Measurements from ENCODE around the gene ZNF804A.
A peak's percentile ranks its signal among the peaks of the same experiment; 100 is the strongest.

ZNF804A gene

DNA sequence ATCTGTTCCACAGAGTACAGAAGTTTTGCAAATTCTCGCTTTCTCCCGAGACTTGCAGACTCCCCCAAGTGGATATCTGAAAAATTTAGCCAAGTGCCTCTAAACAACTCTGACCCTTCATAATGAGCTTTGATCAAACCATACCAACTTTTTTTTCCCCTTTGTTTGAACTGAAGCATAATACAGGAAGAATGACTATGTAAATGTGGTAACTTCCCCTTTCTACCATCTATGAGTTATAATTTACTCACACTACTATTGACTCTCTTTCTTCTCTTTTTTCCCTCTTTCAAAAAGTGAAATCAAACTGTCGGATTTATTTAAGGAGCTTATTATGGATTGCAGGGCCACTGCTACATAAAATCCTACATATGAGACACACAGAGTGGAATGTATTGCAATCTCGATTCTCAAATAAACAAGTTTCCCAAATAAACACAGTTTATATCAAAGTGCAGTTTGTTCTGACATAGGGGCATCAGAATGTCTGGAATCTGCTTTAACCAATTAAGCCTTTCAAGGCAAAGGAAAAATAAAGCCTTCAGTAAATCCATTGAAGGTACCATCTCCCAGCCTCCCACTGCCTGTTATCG lies 1.4 kb upstream of the ZNF804A start:
- TF ChIP-seq CTCF (IDR thresholded peaks at IDR 0.05; ENCODE audit: low read depth, low read length), result peak; percentile 57
- no peak for TF ChIP-seq POLR2A (IDR thresholded peaks at IDR 0.05; ENCODE audit: extremely low read depth, insufficient read length)
- peak; percentile 22; the same call in 1 of the 2 replicates for TF ChIP-seq MYC (IDR thresholded peaks at IDR 0.05; ENCODE audit: low read depth, low read length)
- TF ChIP-seq, protein P1, sequence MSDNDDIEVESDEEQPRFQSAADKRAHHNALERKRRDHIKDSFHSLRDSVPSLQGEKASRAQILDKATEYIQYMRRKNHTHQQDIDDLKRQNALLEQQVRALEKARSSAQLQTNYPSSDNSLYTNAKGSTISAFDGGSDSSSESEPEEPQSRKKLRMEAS (IDR thresholded peaks at IDR 0.05; ENCODE audit: low read depth, low read length), result no peak
- peak; percentile 94 for DNase-seq (ENCODE audit: low read depth)
- H3K4me3 ChIP-seq (ENCODE audit: low read depth, low read length), result peak overlapping the region; percentile 86

DNA sequence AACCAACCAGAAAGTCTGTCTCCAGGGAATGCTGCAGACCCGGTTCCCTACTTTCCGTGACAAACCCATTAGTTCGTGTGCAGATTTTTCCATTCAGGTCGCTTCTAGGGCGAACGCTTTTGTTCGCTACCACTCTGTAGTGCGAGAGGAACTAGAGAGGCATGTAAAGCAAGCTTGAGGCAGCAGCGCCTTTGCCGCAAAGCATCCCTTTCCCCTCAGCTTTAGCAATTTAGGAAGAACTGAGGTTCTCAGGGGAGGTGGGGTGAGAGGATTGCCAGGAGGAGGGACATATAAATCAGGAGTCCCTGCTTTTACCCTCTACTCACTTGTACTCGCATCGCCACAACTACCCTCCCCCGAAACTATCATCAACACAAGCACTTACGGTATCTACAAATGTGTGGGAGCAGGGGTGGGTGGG lies 748 bp upstream of the ZNF804A start:
- DNase-seq (ENCODE audit: low read depth), result peak; percentile 94
- TF ChIP-seq, protein P1 (IDR thresholded peaks at IDR 0.05; ENCODE audit: low read depth, low read length), result no peak
- TF ChIP-seq POLR2A (IDR thresholded peaks at IDR 0.05; ENCODE audit: extremely low read depth, insufficient read length) (peak; percentile 48), MYC (IDR thresholded peaks at IDR 0.05; ENCODE audit: low read depth, low read length) (peak; percentile 18; the same call in 1 of the 2 replicates)
- peak overlapping the region; percentile 86 for H3K4me3 ChIP-seq (ENCODE audit: low read depth, low read length)

GRCh38 chr2:184598002-184598315 lies 370 bp upstream of the ZNF804A start:
- no peak for TF ChIP-seq MYC (IDR thresholded peaks at IDR 0.05; ENCODE audit: low read depth, low read length)
- TF ChIP-seq, protein P1 (IDR thresholded peaks at IDR 0.05; ENCODE audit: low read depth, low read length), result no peak
- TF ChIP-seq CTCF (IDR thresholded peaks at IDR 0.05; ENCODE audit: low read depth, low read length), result no peak
- TF ChIP-seq POLR2A (IDR thresholded peaks at IDR 0.05; ENCODE audit: extremely low read depth, insufficient read length), result no peak
- no peak for DNase-seq (ENCODE audit: low read depth)
- H3K4me3 ChIP-seq (ENCODE audit: low read depth, low read length), result peak overlapping the region; percentile 86

GRCh38 chr2:184599054-184599871 lies 934 bp downstream of the ZNF804A start:
- TF ChIP-seq MYC (IDR thresholded peaks at IDR 0.05; ENCODE audit: low read depth, low read length), result peak; percentile 97
- no peak for TF ChIP-seq CTCF (IDR thresholded peaks at IDR 0.05; ENCODE audit: low read depth, low read length)
- TF ChIP-seq, protein P1 (IDR thresholded peaks at IDR 0.05; ENCODE audit: low read depth, low read length), result peak; percentile 94
- TF ChIP-seq POLR2A (IDR thresholded peaks at IDR 0.05; ENCODE audit: extremely low read depth, insufficient read length), result peak; percentile 24
- DNase-seq (ENCODE audit: low read depth), result peak; percentile 85
- peak overlapping the region; percentile 86 for H3K4me3 ChIP-seq (ENCODE audit: low read depth, low read length)

GRCh38 chr2:184599872-184600222 lies 1.5 kb downstream of the ZNF804A start:
- peak; percentile 76 for DNase-seq (ENCODE audit: low read depth)
- TF ChIP-seq POLR2A (IDR thresholded peaks at IDR 0.05; ENCODE audit: extremely low read depth, insufficient read length) (no peak), CTCF (IDR thresholded peaks at IDR 0.05; ENCODE audit: low read depth, low read length) (no peak), MYC (IDR thresholded peaks at IDR 0.05; ENCODE audit: low read depth, low read length) (no peak)
- TF ChIP-seq, protein P1 (IDR thresholded peaks at IDR 0.05; ENCODE audit: low read depth, low read length), result no peak
- peak overlapping the region; percentile 86 for H3K4me3 ChIP-seq (ENCODE audit: low read depth, low read length)

GRCh38 chr2:184602734-184603133 lies 4.4 kb downstream of the ZNF804A start:
- H3K4me3 ChIP-seq (ENCODE audit: low read depth, low read length), result peak overlapping the region; percentile 36
- TF ChIP-seq, protein P1 (IDR thresholded peaks at IDR 0.05; ENCODE audit: low read depth, low read length), result no peak
- TF ChIP-seq CTCF (IDR thresholded peaks at IDR 0.05; ENCODE audit: low read depth, low read length), result no peak
- TF ChIP-seq POLR2A (IDR thresholded peaks at IDR 0.05; ENCODE audit: extremely low read depth, insufficient read length), result no peak
- TF ChIP-seq MYC (IDR thresholded peaks at IDR 0.05; ENCODE audit: low read depth, low read length), result no peak
- DNase-seq (ENCODE audit: low read depth), result no peak
